Measurements from ENCODE around the gene STARD10.
"Not testable (repeated sequence)": the region's sequence is repeated elsewhere in the genome, so short reads cannot be mapped to it uniquely, and the experiment has no call there.

Gene STARD10, protein sequence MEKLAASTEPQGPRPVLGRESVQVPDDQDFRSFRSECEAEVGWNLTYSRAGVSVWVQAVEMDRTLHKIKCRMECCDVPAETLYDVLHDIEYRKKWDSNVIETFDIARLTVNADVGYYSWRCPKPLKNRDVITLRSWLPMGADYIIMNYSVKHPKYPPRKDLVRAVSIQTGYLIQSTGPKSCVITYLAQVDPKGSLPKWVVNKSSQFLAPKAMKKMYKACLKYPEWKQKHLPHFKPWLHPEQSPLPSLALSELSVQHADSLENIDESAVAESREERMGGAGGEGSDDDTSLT

DNA sequence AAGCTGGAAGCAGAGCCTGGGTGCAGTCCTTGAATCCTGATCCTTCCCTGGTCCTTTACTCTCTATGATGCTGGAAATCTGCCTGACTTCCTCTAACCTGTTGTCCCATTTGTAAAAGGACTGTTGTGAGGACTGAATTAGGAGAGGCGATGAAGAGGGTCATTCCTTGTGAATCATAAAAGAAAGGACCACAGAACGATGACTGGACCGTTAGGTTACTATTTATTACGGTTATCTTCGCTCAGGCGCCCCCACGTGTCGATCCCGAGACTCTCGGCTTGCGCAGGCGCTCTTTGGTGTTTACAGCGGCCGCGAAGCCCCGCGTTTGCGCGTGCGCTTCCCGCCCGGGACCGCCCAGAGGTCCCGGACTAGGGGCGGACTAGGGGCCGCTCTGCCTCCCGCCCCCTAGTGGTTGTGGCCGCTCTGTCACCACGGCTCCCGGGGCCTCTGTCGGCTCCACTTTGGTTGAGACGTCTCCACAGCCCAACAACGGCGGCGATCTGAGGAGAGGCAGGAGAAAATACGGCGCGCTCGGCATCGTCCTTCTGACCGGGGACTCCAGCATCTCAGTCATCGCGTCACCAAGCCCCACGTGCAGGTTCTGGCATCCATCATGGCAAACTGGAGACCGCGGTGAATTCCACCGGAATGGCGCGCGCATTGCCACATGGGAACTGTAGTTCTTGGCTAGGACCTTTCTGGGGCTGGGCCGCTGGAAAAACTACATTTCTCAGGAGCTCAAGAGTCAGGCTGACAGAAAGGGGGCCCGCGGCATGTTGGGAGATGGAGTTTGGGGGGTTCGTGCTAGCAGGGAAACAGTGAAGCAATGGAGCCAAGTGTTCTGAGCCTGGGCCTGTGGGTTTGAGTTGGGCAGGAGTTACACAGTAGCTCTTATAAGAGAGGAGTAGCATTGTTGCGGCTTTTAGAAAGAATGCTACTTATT, at the start of gene STARD10:
TSS of gene STARD10 (minus strand) at position 623 of the 943 bp plus-strand sequence. CDS start 12,866 bp downstream, outside the sequence.
- DNase-seq, result peak; percentile 93 to 96

- DNase-seq, result no peak
Observed at GRCh38 chr11:72842653-72843330, 48.9 kb upstream of the STARD10 start.

GRCh38 chr11:72842126-72842525, 48.3 kb upstream of the STARD10 start:
- DNase-seq, result no peak

GRCh38 chr11:72841397-72841796, 47.5 kb upstream of the STARD10 start:
- no peak for DNase-seq

DNA sequence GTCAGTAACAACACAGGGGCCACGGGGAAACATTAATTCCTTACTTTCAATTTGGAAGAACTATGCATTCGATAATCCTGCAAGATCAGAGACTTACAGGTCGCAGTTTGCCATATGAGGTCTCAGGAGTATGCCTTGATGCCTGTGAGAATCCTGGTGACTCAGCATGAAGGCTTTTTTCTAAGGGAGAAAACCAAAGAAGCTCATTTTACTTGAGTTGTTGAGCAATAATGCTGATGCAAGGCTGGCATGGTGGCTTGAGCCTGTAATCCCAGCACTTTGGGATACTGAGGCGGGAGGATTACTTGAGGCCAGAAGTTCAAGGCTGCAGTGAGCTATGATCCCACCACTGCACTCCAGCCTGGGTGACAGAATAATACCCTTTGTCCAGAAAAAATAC, 46.9 kb upstream of the STARD10 start:
- no peak for DNase-seq

- no peak for DNase-seq
Observed at GRCh38 chr11:72838691-72839305, 45.0 kb upstream of the STARD10 start.

DNA sequence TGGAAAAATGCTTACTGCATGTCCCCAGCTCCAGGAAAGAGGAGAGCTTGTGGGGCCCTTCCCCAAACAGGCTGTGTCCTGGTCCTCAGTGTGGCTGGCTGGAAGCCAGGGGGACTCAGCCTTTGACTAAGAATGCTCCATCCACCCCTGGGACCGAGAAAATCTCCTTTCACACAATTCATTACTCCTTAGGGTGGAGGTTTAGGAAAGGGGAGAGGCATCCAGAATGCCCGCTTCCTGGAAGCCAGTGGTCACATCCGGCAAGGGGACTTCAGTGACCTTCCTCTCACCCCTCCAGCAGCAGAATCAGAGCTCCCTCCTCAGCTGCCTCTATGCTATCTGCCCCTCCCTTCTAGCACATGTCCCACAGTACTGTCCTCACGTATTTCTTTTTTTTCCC, 42.3 kb upstream of the STARD10 start:
- DNase-seq, result no peak

DNA sequence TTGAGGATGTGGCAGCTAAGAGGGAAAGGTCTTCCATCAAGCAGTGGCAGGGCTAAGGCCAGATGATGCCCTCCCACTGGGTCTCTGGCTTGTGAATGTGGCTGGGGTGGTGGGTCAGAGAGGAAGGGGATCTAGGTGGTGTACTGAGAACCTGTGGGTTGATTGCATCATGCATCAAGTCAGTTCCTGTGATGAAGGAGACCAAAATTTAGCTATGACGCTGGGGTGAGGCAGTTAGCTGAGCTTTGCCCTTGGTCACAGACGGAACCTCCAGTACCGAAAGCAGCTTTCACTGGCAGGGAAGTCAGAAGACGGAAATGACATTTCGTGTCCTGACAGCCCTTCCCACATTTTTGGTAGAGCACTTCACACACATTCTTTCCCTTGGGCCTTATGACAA, 41.1 kb upstream of the STARD10 start:
- DNase-seq, result no peak

- no peak for DNase-seq
Observed at GRCh38 chr11:72833811-72834493, 40.1 kb upstream of the STARD10 start.

GRCh38 chr11:72833083-72833733, 39.4 kb upstream of the STARD10 start:
- DNase-seq, result no peak

- no peak for DNase-seq
Observed at GRCh38 chr11:72832301-72833082, 38.6 kb upstream of the STARD10 start.

GRCh38 chr11:72831521-72832300, 37.9 kb upstream of the STARD10 start:
- peak; percentile 71 to 84 for DNase-seq

DNA sequence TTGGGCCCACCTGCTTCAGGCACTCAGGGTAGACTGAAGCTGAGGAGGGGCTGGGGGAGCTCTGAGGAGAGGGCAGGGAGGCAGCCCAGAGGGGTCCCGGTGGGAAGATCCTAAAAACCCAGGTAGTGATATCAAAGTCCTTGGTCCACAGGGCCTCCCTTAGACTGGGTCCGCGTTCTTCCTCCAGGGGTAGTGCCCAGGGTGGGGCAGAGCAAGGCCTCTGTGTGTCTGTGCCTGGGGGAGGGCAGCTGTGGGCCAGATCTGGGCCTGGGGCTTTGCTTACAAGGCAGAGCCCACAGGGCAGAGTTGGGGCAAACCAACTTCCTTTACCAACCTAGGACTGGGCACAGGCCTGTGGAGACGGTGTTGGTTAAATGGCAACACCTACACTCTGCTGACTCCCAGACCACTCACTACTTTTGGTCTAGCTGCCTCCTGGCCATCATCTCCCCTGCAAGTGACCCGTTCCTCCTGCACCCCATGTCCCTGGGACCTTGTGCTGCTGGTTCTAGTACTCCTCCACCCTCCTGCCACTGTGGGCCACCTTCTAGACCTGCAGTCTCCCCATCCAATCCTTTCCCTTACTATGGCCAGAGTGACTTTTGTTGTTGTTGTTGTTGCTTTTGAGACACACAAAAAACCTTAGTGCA, 36.2 kb upstream of the STARD10 start:
- no peak for DNase-seq

DNA sequence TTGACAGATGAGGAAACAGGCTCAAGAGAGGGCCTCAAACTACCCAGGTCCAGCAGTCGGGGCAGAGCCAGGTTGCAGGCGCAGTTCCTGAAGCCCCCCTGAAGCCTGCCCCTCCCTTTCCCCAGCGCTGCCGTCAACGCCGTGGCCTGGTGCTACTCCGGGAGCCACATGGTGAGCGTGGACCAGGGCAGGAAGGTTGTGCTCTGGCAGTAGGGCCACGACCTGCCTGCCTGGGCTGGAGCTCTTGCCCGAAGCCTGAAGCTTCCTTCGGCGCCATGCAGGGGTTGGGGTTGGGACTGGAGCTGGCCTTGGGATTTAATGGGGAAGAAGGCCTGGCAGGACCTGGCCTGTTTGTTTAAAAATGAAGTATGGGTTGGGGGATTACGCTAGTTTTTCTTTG, 35.3 kb upstream of the STARD10 start:
- no peak for DNase-seq

GRCh38 chr11:72828692-72829101, 34.9 kb upstream of the STARD10 start:
- no peak for DNase-seq

- no peak for DNase-seq
Observed at GRCh38 chr11:72828081-72828567, 34.3 kb upstream of the STARD10 start.

DNA sequence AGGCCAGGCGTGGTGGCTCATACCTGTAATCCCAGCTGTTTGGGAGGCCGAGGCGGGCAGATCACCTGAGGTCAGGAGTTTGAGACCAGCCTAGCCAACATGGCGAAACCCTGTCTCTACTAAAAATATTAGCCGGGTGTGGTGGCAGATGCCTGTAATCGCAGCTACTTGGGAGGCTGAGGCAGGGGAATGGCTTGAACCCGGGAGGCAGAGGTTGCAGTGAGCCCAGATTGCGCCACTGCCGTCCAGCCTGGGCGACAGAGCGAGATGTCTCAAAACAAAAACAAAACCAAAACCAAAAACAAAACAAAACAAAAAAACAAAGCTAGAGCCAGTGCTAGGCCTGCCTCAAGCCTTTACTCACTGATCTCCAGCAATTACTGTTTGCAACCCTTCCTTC, 33.8 kb upstream of the STARD10 start:
- not testable (repeated sequence) for DNase-seq

GRCh38 chr11:72826942-72827480, 33.2 kb upstream of the STARD10 start:
- DNase-seq, result no peak

All from Kasumi-1 (cell line).